NCI-H1417 (cell line): ENCODE data around the gene KRTAP4-4.
"Not testable (repeated sequence)": the region's sequence is repeated elsewhere in the genome, so short reads cannot be mapped to it uniquely, and the experiment has no call there.

Experiments used
- DNase-seq, 3 experiments: peaks; one replicate each; lab custom pipeline; 2025; lab: John Stamatoyannopoulos, UW

KRTAP4-4 gene

DNA sequence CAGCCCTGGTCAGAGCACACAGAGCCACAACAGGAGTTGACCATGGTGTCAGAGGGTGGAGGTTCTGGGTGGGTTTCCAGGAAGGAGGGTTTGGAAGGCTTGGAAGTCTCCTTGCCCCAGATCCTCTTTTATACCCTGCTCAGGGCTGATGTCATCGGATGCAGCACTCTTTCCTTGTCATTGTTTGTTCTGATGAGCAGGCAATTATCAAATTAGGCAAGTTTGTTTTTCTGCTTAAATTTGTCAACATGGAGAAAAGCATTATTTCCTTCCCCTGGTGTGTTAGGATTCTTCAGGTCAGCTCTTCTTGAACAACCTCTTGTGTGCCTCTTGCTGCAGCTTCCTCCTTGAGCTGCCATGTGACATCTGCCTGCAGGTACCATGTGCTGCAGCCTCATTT, at the start of gene KRTAP4-4:
Gene KRTAP4-4 (minus strand): TSS at position 101 of the 400 bp plus-strand sequence. CDS start 57 bp downstream, at position 44.
- no peak for DNase-seq

DNA sequence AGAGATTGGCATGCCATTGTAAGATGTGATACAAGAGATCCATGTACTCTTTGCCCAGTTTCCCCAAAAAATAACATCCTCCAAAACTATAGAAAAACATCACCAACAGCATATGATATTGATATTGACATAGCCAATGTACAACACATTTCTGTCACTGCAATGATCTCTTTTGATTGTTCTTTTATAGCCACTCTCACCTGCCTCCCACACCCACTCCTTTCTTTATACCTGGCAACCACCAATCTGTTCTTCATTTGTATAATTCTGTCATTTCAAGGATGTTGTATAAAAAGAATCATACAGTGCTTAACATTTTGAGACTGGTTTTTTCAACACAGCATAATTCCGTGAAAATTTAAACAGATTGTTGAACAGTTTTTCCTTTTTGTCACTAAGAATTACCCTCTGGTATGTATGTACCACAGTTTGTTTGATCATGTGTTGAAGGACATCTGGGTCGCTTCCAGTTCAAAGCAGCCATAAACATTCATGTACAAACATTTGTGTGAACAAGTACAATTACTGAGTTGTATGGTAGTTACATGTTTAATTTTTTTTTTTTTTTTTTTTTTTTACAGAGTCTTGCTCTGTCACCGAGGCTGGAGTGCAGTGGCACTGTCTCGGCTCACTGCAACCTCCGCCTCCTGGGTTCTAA, 39.0 kb upstream of the KRTAP4-4 start:
- no peak for DNase-seq

DNA sequence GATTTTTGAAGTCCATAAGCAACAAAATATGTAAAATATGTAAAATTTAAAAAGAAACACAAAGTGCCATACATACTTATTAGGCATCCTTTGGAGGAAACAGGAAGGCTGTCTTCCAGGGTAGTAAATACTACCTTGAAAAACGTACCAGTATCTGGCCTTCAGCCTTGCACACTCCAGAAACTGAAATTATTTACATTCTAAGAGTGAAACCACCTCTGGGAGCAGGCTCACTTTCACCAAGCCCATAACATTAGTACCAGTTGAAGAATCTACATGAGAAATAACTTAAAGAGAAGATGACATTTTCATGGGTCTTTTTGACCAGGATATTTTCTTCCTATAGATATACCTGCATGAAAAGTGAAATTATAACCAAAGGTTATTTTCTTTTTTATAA, 35.5 kb upstream of the KRTAP4-4 start:
- no peak for DNase-seq

DNA sequence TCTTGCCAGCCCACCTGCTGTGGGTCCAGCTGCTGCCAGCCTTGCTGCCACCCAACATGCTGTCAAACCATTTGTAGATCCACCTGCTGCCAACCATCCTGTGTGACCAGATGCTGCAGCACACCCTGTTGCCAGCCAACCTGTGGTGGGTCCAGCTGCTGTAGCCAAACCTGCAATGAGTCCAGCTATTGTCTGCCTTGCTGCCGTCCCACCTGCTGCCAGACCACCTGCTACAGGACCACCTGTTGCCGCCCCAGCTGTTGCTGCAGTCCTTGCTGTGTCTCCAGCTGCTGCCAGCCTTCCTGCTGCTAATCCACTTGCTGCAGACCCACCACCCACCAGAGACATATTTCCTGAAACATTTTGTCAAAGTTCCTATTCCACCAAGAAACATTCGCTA, 29.8 kb upstream of the KRTAP4-4 start:
- DNase-seq: no peak

DNA sequence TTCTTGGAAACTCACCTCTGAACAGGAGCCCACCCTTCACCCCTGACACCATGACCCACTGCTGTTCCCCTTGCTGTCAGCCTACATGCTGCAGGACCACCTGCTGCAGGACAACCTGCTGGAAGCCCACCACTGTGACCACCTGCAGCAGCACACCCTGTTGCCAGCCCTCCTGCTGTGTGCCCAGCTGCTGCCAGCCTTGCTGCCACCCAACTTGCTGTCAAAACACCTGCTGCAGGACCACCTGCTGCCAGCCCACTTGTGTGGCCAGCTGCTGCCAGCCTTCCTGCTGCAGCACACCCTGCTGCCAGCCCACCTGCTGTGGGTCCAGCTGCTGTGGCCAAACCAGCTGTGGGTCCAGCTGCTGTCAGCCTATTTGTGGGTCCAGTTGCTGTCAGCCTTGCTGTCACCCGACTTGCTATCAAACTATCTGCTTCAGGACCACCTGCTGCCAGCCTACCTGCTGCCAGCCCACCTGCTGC, 29.3 kb upstream of the KRTAP4-4 start, which contains the start of gene KRTAP9-1:
Gene KRTAP9-1 (plus strand): TSS at position 51 of the 482 bp plus-strand sequence. CDS start 0 bp downstream, at position 51.
- not testable (repeated sequence) for DNase-seq

DNA sequence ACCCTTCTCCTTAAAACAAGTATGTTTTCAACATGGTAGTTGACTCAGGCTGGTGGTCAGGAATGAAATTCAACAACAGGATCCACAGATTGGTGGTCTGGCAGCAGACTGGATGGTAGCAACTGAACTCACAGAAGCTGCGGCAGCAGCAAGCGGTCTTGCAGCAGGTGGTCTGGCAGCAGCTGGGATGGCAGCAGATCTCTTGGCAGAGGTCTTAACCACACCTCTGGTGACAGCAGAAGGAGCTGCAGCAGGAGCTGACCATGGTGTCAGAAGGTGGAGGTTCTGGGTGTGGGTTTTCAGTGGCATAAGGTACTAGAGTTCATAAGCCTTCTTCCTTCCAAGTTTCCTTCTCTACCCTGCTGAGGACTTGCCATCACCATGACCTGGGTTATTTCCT, 26.3 kb upstream of the KRTAP4-4 start:
- DNase-seq: no peak

DNA sequence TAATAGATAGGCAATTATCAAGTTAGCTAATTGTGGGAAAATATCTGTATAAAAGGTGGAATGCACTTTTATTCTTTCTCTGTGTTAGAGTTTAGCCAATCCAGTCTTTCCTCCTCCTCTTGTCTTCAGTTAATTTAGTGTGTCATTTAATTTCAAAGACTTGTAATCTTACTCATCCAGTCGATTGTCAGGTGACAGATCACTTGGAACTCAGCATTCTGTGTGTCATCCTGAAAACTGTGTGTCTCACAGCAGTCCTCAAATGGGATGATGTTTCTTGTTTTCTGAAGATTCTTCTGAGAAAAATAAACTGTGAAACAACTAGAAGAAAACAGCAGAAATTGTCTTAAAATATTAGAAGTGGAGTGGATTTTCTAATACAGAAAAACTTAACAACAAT, 24.5 kb upstream of the KRTAP4-4 start:
- DNase-seq: no peak

DNA sequence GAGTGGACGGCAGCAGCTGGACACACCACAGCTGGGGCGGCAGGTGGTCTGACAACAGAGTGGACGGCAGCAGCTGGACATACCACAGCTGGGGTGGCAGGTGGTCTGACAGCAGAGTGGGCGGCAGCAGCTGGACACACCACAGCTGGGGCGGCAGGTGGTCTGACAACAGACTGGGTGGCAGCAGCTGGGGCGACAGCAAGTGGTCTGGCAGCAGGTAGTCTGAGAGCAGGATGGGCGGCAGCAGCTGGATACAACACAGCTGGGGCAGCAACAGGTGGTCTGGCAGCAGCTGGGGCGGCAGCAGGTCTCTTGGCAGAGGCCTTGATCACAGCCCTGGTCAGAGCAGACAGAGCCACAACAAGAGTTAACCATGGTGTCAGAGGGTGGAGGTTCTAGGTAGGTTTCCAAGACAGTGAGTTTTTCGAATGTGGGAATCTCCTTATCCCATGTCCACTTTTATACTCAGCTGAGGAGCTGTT, 24.0 kb upstream of the KRTAP4-4 start, which contains the start of gene KRTAP4-1:
Gene KRTAP4-1 (minus strand): TSS at position 432 of the 482 bp plus-strand sequence. CDS start 57 bp downstream, at position 375.
- DNase-seq: no peak

DNA sequence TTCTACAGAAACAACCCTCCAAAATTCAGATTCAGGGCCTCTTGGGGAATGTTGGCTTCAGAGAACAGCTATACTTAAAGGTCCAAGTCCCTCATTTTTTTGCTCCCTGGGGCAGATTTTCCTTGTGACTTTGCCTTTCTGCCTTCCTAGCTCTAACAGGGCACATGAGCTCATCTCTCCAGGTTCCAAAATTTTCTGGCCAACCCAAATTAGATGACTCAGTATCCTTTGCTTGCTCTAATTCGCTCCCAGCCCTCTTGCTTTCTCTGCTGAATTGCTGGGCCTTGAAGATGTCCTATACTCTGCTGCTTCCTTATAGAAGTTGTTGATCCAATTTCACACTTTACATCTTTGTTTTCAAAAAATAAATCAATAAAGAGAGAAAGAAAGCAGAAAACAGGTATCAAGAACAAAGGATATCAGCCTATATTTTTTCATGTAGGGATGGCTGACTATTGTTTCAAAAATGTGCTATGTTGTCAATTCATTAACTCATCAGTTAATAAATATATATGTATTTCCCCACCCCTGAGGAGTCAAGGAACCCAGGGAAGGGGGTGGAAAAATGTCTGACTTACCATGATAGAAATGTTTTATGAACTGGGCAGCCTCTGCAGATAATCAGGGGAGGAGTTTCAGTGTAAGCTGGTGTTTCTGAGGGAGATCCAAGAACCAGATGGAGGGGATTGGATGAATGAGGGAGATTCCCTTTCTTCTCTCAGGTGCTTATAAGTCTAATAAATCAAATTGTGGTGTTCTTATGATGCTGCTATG, 18.5 kb upstream of the KRTAP4-4 start:
- DNase-seq: no peak

DNA sequence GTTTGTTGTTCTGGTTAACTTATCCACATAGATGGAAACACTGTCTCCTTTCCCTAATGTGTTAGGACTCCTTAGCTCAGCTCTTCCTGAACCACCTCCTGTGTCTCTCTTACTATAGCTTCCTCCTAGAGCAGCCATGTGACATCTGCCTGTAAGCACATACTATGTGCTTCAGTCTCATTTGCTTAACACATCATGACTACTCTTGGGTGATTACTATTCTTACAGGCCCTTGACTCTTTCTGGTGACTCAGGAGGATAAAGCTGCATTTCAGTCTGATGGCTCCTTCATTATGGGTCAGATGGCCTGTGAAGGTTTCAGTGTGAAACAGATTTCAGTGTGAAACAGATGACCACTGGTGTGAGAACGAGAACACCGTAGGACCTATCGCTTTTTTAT, 17.8 kb upstream of the KRTAP4-4 start:
- DNase-seq: no peak

DNA sequence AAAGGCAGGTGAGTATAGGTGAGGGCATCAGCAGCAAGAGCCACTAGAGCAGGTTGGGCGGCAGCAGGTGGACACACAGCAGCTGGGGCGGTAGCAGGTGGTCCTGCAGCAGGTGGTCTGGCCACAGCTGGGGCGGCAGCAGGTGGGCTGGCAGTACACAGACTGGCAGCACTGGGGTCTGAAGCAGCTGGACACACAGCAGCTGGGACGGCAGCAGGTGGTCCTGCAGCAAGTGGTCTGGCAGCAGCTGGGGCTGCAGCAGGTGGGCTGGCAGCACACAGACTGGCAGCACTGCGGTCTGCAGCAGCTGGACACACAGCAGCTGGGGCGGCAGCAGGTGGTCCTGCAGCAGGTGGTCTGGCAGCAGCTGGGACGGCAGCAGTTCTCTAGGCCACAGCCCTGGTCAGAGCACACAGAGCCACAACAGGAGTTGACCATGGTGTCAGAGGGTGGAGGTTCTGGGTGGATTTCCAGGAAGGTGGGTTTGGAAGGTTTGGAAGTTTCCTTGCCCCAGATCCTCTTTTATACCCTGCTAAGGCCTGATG, 17.3 kb upstream of the KRTAP4-4 start, which contains the start of gene KRTAP4-2:
Gene KRTAP4-2 (minus strand): TSS at position 495 of the 545 bp plus-strand sequence. CDS start 57 bp downstream, at position 438.
- DNase-seq: no peak

DNA sequence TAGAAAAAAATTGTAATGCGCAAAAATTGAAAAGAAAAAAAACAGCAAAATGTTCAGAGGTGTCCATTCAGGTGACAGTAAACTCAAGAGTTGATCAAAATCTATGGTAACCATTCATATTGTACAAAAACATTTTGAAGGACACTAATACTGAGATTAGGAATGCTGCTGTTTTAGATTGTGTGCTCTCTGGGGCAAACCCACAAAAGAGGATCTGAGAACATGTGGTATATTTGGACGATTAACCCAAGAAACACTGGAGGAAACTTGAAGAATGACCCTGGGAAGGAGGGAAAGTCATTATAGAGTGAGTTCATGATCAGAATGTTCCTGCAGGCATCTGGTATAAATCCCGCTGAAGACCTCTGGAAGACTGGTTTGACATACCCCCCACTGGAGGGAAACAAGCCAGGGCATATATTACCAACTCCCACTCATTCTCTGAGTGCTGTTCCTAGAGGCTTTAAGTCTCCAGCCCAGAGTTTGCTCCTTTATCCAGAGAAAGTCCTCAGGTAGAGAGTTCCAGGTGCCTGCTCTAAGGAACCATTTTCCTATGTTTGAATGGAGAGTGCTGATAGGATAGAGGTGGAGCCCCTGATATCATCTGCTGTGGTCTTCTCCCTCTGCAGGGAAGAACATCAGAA, 16.3 kb upstream of the KRTAP4-4 start:
- DNase-seq: no peak

DNA sequence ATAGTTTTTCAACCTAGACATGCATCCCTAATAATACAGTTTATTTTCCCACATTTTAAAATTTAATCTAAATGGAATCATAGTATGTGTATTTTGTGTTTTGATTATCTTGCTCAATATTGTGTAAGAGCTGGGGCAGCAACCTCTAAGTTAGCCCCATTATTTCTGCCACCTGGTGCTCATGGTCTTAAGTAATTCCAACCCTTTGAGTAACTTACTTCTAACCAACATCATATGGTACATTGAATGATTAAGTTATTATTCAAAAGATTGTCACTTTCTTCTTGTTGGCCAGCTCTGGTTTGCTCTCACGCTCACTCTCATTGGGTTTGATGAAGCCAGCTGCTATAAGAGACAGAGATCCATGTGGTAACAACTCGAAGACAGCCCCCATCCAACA, 11.3 kb upstream of the KRTAP4-4 start:
- no peak for DNase-seq

DNA sequence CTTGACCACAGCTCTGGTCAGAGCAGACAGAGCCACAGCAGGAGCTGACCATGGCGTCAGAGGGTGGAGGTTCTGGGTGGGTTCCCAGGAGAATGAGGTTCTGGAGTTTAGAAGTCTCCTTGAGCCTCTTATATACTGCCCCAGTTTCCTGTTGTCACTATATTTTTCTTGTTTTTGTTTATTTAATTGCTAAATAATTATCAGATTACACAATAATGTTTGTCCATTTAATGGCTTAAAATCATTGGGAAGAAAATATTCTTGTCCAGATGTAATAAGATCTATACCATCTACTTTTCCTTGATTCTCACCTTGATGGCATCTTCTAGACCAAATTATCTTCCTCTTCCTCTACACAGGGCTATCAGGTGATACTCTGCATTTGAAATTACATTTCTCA, 7.6 kb upstream of the KRTAP4-4 start, which contains the start of gene KRTAP4-3:
Gene KRTAP4-3 (minus strand): TSS at position 101 of the 400 bp plus-strand sequence. CDS start 49 bp downstream, at position 52.
- no peak for DNase-seq

DNA sequence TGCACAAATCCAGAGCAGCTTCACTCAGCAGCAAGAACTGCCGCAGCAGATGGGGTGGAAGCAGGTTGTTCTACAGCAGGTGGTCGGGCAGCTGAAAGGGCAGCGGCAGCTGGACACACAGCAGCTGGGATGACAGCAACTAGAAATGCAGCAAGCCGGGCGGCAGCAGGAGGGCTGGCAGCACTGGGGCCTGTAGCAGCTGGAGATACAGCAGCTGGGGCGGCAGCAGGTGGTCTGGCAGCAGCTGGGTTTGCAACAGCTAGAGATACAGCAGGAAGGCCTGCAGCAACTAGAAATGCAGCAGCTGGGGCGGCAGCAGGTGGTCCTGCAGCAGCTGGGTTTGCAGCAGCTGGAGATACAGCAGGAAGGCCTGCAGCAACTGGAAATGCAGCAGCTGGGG, 7.0 kb upstream of the KRTAP4-4 start:
- DNase-seq: no peak

DNA sequence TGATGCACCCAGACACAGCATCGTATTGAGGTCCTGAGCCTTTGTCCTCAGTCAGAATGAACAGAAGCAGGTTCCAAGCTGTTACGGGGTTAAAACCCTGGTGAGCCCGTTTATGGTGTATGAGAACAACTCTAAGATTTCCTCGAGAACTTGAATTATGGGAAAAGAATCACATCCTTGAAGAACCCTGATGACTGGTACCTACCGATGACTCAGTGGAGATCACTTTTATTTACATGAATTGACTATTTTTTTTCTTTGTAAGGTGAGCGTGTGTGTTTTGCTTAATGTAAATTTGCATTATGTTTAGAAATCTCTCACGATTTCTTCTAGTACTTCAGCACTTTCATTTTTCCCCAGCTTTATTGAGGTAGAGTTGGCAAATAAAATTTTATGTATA, 3.3 kb upstream of the KRTAP4-4 start:
- no peak for DNase-seq

DNA sequence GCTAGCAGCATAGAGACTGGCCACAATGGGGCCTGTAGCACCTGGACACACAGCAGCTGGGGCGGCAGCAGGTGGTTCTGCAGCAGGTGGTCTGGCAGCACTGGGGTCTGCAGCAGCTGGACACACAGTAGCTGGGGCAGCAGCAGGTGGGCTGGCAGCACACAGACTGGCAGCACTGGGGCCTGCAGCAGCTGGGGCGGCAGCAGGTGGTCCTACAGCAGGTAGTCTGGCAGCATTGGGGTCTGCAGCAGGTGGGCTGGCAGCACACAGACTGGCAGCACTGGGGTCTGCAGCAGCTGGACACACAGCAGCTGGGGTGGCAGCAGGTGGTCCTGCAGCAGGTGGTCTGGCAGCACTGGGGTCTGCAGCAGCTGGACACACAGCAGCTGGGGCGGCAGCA, 358 bp downstream of the KRTAP4-4 start:
- not testable (repeated sequence) for DNase-seq

DNA sequence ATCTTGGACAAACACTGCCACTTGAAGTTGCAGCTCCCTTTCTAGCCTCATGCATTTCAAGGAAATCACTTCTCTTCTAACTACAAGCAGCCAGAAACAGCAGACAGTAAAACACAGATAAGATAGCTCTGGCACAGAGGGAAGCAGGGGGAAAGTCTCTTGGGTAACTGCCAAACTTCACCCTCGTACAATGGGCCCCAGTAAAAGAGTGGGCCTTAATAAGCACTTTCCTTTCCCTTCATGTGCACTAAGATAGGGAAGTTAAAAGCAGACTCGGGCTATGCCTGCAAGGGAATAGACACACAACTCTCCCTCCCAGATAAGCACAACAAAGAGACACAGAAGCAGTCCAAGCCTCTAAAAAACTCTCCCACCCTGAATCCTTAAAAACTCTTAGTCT, 6.7 kb downstream of the KRTAP4-4 start:
- no peak for DNase-seq

DNA sequence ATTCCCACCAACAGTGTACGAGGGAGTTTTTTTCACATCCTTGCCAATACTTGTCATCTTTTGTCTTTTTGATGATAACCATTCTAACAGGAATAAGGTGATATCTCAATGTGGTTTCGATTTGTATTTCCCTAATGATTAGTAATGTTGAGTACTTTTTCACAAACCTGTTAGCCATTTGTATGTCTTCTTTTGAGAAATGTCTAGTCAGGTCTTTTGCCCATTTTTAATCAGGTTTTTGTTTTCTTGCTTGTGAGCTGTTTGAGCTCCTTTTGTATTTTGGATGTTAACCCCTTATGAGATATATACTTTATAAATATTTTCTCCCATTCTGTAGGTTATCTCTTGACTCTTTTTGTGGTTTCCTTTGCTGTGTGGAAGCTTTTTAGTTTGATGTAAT, 9.0 kb downstream of the KRTAP4-4 start:
- no peak for DNase-seq

DNA sequence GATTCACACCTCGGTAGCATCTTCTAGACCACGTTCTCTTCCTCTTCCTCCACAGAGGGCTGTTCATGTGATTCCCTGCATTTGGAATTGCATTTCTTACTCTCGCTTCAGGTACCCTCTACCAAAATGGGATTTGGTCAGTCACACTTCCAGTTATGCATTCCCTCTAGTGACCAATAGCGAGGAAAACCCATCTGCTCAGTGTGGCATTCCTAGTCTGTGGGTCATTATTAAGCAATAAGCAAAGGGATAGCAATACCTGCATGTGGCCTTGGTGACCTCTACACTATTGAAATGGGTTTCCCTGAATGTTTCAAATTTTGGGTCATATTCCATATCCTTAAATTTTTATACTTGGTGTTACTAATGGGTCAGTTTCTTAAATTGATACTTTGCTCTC, 10.5 kb downstream of the KRTAP4-4 start:
- no peak for DNase-seq

DNA sequence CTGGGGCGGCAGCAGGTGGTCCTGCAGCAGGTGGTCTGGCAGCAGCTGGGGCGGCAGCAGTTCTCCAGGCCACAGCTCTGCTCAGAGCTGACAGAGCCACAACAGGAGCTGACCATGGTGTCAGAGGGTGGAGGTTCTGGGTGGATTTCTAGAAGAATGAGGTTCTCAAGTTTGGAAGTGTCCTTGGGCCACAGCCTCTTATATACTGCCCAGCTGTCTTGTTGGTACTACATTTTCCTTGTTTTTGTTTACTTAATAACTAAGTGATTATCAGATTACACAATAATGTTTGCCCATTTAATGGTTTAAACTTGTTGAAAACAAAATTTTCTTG, 10.9 kb downstream of the KRTAP4-4 start, which contains the start of gene KRTAP4-5:
Gene KRTAP4-5 (minus strand): TSS at position 174 of the 334 bp plus-strand sequence. CDS start 58 bp downstream, at position 116.
- no peak for DNase-seq
